Uterus (tissue), 4 donors: ENCODE results near the gene ZNF324B. TPM values are rescaled to one million over a fixed set of nuclear protein-coding genes. Genes with fewer than 3 reads are reported as not detected.
A peak's percentile ranks its signal among the peaks of the same experiment; 100 is the strongest.

Experiments used
- DNase-seq, 2 donors: peaks; one replicate each; pipeline ENCODE4 v3.0.0-alpha.2; 2019 to 2020
- H3K27ac ChIP-seq, 2 donors: fragments of 200-600 bp; sonication (generic); 1 replicate in 1 of 2; 2 replicates in 1 of 2; pipeline ENCODE4 v1.5.1; 2016 to 2018
- H3K27me3 ChIP-seq, 2 donors: fragments of 200-600 bp; sonication (generic); one replicate each; pipeline ENCODE4 v1.5.1; 2018 to 2019; ENCODE audit warnings: control low read depth in 1 of 2
- H3K36me3 ChIP-seq, 2 donors: fragments of 200-600 bp; sonication (generic); one replicate each; pipeline ENCODE4 v1.5.1; 2019; ENCODE audit warnings: control low read depth in 1 of 2
- H3K4me1 ChIP-seq, 2 donors: fragments of 200-600 bp; sonication (generic); one replicate each; pipeline ENCODE4 v1.5.1; 2018 to 2019; ENCODE audit warnings: control low read depth in 1 of 2
- H3K4me3 ChIP-seq, 2 donors: fragments of 200-600 bp; sonication (generic); 1 replicate in 1 of 2; 2 replicates in 1 of 2; pipeline ENCODE4 v1.5.1; 2018 to 2019; ENCODE audit warnings: mild to moderate bottlenecking in 1 of 2
- H3K9me3 ChIP-seq, 2 donors: fragments of 200-600 bp; sonication (generic); one replicate each; pipeline ENCODE4 v1.5.1; 2019; ENCODE audit warnings: control low read depth in 1 of 2
- POLR2A ChIP-seq, 2 donors: fragments of 450-650 bp; IDR thresholded peaks; one replicate each; pipeline ENCODE4 v1.6.1; 2016; ENCODE audit warnings: antibody characterized with exemption in 2 of 2, mild to moderate bottlenecking in 1 of 2, moderate library complexity in 1 of 2
- intact Hi-C: fragments of 100-400 bp; cut with DNase I; formaldehyde crosslinking; loops from one replicate; pipeline ENCODE4 v1.15.1; 2023; ENCODE audit warnings: low total_unique reads
- total RNA-seq, 4 donors: library from RNA; depleted of rRNA in 3 of 4; stranded (reverse); fragments of >200 nt in 3 of 4; gene quantifications; one replicate each; pipeline versions ENCODE4 v1.1.0 to v1.2.4, GENCODE V29; 2014 to 2023
- TF ChIP-seq, protein P1 (sequence below), 4 experiments: fragments of 200-600 bp in 2 of 4; fragments of 450-650 bp in 2 of 4; sonication (generic) in 2 of 4; IDR thresholded peaks; one replicate each; pipeline ENCODE4 v1.5.1; 2016 to 2019; ENCODE audit warnings: antibody characterized with exemption in 4 of 4, mild to moderate bottlenecking in 2 of 4, moderate library complexity in 1 of 4
- donor health status: DM: yes; HTN: yes; CAD: no.

The ZNF324B gene
- total RNA-seq, 4 donors from 2014 or later = 1.2 to 17.5 (median 7.3) TPM

DNA sequence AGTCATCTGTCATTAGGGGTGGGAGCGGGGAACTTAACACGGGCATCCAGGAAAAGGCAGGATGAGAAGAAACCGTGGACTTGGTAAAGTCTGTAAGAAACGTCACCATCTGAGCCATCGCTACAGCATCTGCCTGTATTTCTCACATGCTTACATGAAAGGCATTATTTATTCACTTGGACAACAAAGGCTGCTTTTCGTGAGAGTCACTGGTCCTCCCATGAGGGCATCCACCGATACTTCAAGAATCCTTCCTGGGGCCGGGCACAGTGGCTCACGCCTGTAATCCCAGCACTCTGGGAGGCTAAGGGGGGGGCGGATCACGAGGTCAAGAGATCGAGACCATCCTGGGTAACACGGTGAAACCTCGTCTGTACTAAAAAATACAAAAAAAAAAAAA, 40.8 kb downstream of the ZNF324B start:
- Histone ChIP-seq H3K36me3 (no peaks in the 10 kb centered on the region), H3K4me1 (no peaks in the 10 kb centered on the region), H3K4me3 (no peak overlapping the region), H3K9me3 (no peaks in the 10 kb centered on the region), H3K27me3 (no peaks in the 10 kb centered on the region), H3K27ac (no peak overlapping the region)
- intact Hi-C loops = no loop called here
- TF ChIP-seq POLR2A (IDR thresholded peaks at IDR 0.05) = no peak
- TF ChIP-seq, protein P1, sequence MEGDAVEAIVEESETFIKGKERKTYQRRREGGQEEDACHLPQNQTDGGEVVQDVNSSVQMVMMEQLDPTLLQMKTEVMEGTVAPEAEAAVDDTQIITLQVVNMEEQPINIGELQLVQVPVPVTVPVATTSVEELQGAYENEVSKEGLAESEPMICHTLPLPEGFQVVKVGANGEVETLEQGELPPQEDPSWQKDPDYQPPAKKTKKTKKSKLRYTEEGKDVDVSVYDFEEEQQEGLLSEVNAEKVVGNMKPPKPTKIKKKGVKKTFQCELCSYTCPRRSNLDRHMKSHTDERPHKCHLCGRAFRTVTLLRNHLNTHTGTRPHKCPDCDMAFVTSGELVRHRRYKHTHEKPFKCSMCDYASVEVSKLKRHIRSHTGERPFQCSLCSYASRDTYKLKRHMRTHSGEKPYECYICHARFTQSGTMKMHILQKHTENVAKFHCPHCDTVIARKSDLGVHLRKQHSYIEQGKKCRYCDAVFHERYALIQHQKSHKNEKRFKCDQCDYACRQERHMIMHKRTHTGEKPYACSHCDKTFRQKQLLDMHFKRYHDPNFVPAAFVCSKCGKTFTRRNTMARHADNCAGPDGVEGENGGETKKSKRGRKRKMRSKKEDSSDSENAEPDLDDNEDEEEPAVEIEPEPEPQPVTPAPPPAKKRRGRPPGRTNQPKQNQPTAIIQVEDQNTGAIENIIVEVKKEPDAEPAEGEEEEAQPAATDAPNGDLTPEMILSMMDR (IDR thresholded peaks at IDR 0.05) = no peak
- no peak for DNase-seq

DNA sequence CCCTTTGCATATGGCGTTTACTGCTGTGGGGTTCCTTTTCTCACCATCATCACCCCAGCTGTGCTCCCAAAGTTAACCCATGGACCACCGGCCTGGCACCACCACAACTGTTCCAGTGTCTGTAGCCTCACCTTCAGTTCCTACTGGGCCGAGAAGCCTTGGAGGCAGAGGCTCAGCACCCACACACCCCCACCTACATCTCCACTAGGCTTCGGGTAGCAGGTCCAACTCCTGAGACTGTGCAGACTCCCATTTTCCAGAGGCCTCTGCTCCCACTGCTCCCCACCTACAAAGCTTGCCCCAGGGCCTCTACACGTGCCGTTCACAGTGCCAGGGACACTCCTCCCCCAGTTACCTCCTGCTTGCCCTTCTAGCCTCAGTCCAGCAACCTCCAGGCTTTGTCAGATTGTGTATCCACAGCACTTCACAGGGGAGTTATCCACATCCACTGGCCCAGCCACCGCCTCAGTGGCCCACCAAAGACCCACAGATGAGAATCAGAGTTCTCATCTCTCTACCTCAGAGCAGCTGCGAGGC, 46.3 kb downstream of the ZNF324B start:
- intact Hi-C loops = no loop called here
- Histone ChIP-seq H3K27me3 (no peaks in the 10 kb centered on the region), H3K27ac (no peak overlapping the region), H3K36me3 (no peaks in the 10 kb centered on the region), H3K4me3 (no peak overlapping the region), H3K4me1 (peaks cover 0 to 6% of the 10 kb centered on the region in 2 donors), H3K9me3 (no peaks in the 10 kb centered on the region)
- no peak for TF ChIP-seq POLR2A (IDR thresholded peaks at IDR 0.05)
- TF ChIP-seq, protein P1 (IDR thresholded peaks at IDR 0.05) = no peak
- DNase-seq = no peak

DNA sequence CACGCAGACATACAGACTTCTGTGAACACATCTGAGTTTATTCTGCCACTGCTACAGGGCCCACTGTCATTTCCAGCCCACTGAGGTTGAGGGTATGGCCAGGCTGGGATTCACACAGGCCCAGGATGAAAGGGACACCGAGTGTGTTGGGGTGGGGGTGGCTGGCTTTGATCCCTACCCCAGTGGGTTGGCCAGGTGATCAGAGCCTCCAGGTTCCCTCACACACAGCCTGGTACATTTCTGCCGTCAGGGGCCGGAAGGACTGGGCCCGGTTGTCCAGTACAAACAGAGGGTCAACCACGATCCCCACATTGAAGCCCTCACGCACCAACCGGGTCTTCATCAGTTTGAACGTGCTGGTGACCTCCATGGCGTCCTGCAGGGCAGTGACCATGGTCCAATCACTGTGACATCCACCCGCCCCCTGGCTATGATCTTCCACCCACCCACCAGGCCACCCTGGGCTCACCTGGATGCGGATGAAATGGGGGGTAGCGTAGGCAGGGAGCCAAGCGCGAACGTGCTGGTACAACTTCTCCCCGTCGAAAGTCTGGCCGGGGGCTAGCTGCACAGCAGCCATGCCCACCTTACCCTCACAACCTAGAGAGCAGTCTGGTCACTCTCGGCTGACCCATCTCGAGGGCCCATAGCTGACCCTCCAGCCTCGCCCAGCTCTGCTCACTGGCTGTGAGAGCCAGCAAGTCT, 47.0 kb downstream of the ZNF324B start:
- Histone ChIP-seq H3K4me3 (peak overlapping the region; percentile 36 to 52), H3K27ac (peak overlapping the region; percentile 55 to 86), H3K36me3 (no peaks in the 10 kb centered on the region), H3K4me1 (peaks cover 0 to 6% of the 10 kb centered on the region in 2 donors), H3K9me3 (no peaks in the 10 kb centered on the region), H3K27me3 (no peaks in the 10 kb centered on the region)
- peak; percentile 49 to 56 for DNase-seq
- TF ChIP-seq, protein P1 (IDR thresholded peaks at IDR 0.05) = no peak
- TF ChIP-seq POLR2A (IDR thresholded peaks at IDR 0.05) = no peak
- intact Hi-C loops = no loop called here

DNA sequence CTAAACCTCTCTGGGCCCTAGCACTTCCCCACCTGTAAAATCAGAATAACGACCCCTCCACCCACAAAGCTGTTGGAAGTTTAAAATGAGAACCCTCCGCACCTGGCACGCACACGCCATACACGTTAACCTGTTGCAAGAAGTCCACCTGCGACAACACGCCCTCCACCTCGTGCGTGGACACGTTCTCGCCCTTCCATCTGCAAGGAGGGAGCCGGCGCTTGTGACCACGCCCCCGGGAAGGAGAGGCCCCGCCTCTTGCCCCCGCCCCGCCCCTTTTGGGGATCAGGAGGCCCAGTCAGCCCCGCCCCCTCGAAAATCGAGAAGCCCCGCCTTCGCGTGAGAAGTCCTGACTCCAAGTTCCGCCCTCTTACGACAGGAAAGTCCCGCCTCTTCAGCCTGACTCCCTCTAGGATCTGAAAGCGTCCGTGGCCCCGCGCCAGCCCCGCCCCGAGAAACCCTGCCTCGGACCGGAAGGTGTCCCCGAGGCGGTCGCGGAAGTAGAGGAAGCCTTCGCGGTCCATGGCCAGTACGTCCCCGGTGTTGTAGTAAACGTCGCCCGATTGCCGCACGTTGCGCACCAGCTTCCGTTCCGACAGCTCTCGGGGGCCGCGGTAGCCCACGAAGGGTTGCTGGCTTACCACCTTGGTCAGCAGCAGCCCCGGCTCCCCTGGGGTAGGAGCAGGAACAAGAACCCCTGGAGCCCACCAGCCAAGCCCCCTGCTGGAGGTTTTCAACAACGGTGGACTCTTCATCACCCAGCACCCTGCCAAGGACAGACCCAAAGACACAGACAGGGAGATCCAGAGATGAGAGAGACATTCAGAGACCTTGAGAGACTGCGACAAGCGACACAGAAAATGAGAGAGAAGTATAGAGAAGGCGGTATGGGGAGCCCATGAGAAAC, 47.9 kb downstream of the ZNF324B start:
- Histone ChIP-seq H3K9me3 (no peaks in the 10 kb centered on the region), H3K27me3 (no peaks in the 10 kb centered on the region), H3K27ac (peak overlapping the region; percentile 55 to 86), H3K4me1 (peaks cover 0 to 6% of the 10 kb centered on the region in 2 donors), H3K36me3 (no peaks in the 10 kb centered on the region), H3K4me3 (peak overlapping the region; percentile 36 to 52)
- intact Hi-C loops = no loop called here
- TF ChIP-seq POLR2A (IDR thresholded peaks at IDR 0.05) = peak; percentile 33 to 65
- TF ChIP-seq, protein P1 (IDR thresholded peaks at IDR 0.05) = peak in 3 of 4 experiments; percentile 23 to 47 (median 39)
- DNase-seq = peak; percentile 100
